H1 (cell line): ENCODE results near the gene POU3F2. TPM values are rescaled to one million over a fixed set of nuclear protein-coding genes. Genes with fewer than 3 reads are reported as not detected.

Experiments
- ASH2L ChIP-seq: fragments of 200-600, 300-600 bp; sonication (generic); IDR thresholded peaks from one replicate; pipeline ENCODE4 v1.7.1; 2017; ENCODE audit warnings: low read length
- KDM1A ChIP-seq: fragments of 200-600, 300-600 bp; sonication (generic); IDR thresholded peaks from 2 replicates; pipeline ENCODE4 v1.7.1; 2016; ENCODE audit warnings: mild to moderate bottlenecking, low read length, borderline replicate concordance
- KDM5A ChIP-seq: fragments of 200-600 bp; IDR thresholded peaks from 2 replicates; pipeline ENCODE4 v1.7.1; 2012; ENCODE audit warnings: mild to moderate bottlenecking, low read length, inconsistent platforms, mixed read lengths
- SIN3A ChIP-seq, 2 experiments: IDR thresholded peaks in 1 of 2; conservative IDR thresholded peaks in 1 of 2; 2 replicates each; pipeline ENCODE4 v1.6.1; 2011 to 2012; ENCODE audit warnings: low read length in 2 of 2, improper control_type of control experiment in 1 of 2, low read depth in 1 of 2, mild to moderate bottlenecking in 1 of 2
- SUZ12 ChIP-seq: fragments of 200-600 bp; sonication (generic); IDR thresholded peaks from 2 replicates; pipeline ENCODE4 v1.6.1; 2012; ENCODE audit warnings: mild to moderate bottlenecking, inconsistent platforms, low read length, moderate library complexity, mixed read lengths
- TBP ChIP-seq: IDR thresholded peaks from 2 replicates; pipeline ENCODE4 v1.6.1; 2011; ENCODE audit warnings: low read depth, low read length, improper control_type of control experiment
- TCF12 ChIP-seq: IDR thresholded peaks from 2 replicates; pipeline ENCODE4 v1.6.1; 2011; ENCODE audit warnings: low read depth, mild to moderate bottlenecking, low read length
- polyA plus RNA-seq, 7 experiments: library from polyadenylated mRNA; depleted of rRNA in 3 of 7; stranded (reverse) in 5 of 7; unstranded in 2 of 7; fragments of >200 nt in 5 of 7; fragments of 200-250 nt in 2 of 7; gene quantifications; 1 replicate in 5 of 7; 2 replicates in 1 of 7; 4 replicates in 1 of 7; pipeline versions ENCODE4 v1.2.1 to v1.2.3, GENCODE V29; 2011 to 2013; ENCODE audit warnings: missing spikeins in 2 of 7, mixed read lengths in 2 of 7
- total RNA-seq: library from RNA; stranded (reverse); fragmentation: NEBNext Ultra II Directional; extraction: Animal tissue kit (Norgen Biotek cat#: 25700); gene quantifications from 2 replicates; pipeline ENCODE4 v1.2.1, GENCODE V29; 2021
- TF ChIP-seq, protein P1 (sequence below): fragments of 300-600 bp; sonication (generic); IDR thresholded peaks from 2 replicates; pipeline ENCODE4 v1.7.1; 2012; ENCODE audit warnings: low read length, moderate library complexity, mild to moderate bottlenecking, inconsistent platforms; ENCODE audit not compliant: insufficient replicate concordance

POU3F2 gene
- total and polyA plus RNA-seq, 2 of the 8 experiments (the other 6 are each of a cell fraction or from before 2014, with no cell fraction given), result 0.09 to 0.35 TPM

DNA sequence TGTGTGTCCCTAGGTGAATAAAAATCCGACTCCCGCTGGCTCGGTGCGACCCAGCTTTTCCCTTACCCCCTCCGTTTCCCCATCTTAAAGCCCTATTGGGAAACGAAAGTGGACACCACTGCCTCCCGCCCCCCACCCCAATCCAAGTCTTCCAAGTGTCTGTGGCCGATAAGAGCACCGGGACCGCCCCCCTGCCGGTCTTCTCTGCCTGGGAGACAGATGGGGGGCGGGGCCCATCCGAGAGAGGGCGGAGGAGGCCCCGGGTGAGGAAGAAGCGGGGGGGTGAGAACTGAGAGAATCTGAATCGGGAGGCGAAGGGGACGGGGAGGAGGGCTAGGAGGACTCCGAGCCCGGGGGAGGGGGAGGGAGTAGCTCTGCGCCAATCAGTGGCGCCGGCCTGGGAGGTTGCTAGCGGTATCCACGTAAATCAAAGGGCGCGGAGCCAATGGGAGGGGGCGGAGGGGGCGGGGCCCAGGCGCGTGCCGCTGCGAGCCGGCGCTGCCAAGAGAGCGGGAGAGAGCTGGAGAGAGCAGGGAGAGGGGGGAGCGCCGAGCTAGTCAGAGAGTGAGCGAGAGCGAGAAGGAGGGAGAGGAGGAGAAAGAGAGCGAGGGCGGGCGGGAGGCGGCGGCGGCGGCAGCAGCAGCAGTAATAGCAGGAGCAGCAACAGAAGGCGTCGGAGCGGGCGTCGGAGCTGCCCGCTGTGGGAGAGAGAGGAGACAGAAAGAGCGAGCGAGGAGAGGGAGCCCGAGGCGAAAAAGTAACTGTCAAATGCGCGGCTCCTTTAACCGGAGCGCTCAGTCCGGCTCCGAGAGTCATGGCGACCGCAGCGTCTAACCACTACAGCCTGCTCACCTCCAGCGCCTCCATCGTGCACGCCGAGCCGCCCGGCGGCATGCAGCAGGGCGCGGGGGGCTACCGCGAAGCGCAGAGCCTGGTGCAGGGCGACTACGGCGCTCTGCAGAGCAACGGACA is at the start of gene POU3F2 (continued):
- TF ChIP-seq, protein P1, sequence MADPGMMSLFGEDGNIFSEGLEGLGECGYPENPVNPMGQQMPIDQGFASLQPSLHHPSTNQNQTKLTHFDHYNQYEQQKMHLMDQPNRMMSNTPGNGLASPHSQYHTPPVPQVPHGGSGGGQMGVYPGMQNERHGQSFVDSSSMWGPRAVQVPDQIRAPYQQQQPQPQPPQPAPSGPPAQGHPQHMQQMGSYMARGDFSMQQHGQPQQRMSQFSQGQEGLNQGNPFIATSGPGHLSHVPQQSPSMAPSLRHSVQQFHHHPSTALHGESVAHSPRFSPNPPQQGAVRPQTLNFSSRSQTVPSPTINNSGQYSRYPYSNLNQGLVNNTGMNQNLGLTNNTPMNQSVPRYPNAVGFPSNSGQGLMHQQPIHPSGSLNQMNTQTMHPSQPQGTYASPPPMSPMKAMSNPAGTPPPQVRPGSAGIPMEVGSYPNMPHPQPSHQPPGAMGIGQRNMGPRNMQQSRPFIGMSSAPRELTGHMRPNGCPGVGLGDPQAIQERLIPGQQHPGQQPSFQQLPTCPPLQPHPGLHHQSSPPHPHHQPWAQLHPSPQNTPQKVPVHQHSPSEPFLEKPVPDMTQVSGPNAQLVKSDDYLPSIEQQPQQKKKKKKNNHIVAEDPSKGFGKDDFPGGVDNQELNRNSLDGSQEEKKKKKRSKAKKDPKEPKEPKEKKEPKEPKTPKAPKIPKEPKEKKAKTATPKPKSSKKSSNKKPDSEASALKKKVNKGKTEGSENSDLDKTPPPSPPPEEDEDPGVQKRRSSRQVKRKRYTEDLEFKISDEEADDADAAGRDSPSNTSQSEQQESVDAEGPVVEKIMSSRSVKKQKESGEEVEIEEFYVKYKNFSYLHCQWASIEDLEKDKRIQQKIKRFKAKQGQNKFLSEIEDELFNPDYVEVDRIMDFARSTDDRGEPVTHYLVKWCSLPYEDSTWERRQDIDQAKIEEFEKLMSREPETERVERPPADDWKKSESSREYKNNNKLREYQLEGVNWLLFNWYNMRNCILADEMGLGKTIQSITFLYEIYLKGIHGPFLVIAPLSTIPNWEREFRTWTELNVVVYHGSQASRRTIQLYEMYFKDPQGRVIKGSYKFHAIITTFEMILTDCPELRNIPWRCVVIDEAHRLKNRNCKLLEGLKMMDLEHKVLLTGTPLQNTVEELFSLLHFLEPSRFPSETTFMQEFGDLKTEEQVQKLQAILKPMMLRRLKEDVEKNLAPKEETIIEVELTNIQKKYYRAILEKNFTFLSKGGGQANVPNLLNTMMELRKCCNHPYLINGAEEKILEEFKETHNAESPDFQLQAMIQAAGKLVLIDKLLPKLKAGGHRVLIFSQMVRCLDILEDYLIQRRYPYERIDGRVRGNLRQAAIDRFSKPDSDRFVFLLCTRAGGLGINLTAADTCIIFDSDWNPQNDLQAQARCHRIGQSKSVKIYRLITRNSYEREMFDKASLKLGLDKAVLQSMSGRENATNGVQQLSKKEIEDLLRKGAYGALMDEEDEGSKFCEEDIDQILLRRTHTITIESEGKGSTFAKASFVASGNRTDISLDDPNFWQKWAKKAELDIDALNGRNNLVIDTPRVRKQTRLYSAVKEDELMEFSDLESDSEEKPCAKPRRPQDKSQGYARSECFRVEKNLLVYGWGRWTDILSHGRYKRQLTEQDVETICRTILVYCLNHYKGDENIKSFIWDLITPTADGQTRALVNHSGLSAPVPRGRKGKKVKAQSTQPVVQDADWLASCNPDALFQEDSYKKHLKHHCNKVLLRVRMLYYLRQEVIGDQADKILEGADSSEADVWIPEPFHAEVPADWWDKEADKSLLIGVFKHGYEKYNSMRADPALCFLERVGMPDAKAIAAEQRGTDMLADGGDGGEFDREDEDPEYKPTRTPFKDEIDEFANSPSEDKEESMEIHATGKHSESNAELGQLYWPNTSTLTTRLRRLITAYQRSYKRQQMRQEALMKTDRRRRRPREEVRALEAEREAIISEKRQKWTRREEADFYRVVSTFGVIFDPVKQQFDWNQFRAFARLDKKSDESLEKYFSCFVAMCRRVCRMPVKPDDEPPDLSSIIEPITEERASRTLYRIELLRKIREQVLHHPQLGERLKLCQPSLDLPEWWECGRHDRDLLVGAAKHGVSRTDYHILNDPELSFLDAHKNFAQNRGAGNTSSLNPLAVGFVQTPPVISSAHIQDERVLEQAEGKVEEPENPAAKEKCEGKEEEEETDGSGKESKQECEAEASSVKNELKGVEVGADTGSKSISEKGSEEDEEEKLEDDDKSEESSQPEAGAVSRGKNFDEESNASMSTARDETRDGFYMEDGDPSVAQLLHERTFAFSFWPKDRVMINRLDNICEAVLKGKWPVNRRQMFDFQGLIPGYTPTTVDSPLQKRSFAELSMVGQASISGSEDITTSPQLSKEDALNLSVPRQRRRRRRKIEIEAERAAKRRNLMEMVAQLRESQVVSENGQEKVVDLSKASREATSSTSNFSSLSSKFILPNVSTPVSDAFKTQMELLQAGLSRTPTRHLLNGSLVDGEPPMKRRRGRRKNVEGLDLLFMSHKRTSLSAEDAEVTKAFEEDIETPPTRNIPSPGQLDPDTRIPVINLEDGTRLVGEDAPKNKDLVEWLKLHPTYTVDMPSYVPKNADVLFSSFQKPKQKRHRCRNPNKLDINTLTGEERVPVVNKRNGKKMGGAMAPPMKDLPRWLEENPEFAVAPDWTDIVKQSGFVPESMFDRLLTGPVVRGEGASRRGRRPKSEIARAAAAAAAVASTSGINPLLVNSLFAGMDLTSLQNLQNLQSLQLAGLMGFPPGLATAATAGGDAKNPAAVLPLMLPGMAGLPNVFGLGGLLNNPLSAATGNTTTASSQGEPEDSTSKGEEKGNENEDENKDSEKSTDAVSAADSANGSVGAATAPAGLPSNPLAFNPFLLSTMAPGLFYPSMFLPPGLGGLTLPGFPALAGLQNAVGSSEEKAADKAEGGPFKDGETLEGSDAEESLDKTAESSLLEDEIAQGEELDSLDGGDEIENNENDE, result no peak
- TF ChIP-seq ASH2L, result peak; percentile 75
- TF ChIP-seq SUZ12, result no peak
- TF ChIP-seq KDM1A, result peak; percentile 22; the same call in 1 of the 2 replicates
- TF ChIP-seq KDM5A, result no peak
- TF ChIP-seq TBP, result no peak
- TF ChIP-seq SIN3A (conservative IDR thresholded peaks at IDR 0.05 in 1 of 2, IDR thresholded peaks at IDR 0.05 in 1 of 2; ENCODE audit: low read depth in 1 of 2, low read length in 2 of 2), result peak; percentile 33 to 65; a peak in 1 of 4 replicates
- no peak for TF ChIP-seq TCF12
